Nephron (organoid): Measurements from ENCODE around the gene CCNY.

Experiments used
- H3K27ac Mint-ChIP-seq, 3 experiments: 2 replicates each; pipeline ENCODE4 v1.8.0; 2020; ENCODE audit warnings: mixed read lengths in 3 of 3, mild to moderate bottlenecking in 2 of 3, moderate library complexity in 1 of 3
- H3K27me3 Mint-ChIP-seq: 2 replicates; pipeline ENCODE4 v1.8.0; 2021; ENCODE audit warnings: low read depth, mild to moderate bottlenecking, moderate library complexity, mixed read lengths
- H3K36me3 Mint-ChIP-seq: 2 replicates; pipeline ENCODE4 v1.8.0; 2020; ENCODE audit warnings: low read depth, mixed read lengths
- H3K4me1 Mint-ChIP-seq: 2 replicates; pipeline ENCODE4 v1.8.0; 2020; ENCODE audit warnings: mixed read lengths
- H3K4me3 Mint-ChIP-seq, 3 experiments: 2 replicates each; pipeline ENCODE4 v1.8.0; 2020; ENCODE audit warnings: mild to moderate bottlenecking in 3 of 3, mixed read lengths in 3 of 3, moderate library complexity in 2 of 3
- H3K9me3 Mint-ChIP-seq: 2 replicates; pipeline ENCODE4 v1.8.0; 2020; ENCODE audit warnings: mixed read lengths
- CTCF ChIP-seq, 3 experiments: fragments of 200-600 bp; sonication (generic); IDR thresholded peaks; one replicate each; pipeline ENCODE4 v1.5.0; 2021; ENCODE audit warnings: antibody characterized with exemption in 3 of 3; ENCODE audit not compliant: unreplicated experiment in 3 of 3

Gene CCNY

GRCh38 chr10:35384265-35384868 is 48.1 kb downstream of the CCNY start:
- peaks cover 12% of the 10 kb centered on the region for H3K36me3 Mint-ChIP-seq
- no peaks in the 10 kb centered on the region for H3K27me3 Mint-ChIP-seq
- no peak for TF ChIP-seq CTCF (IDR thresholded peaks at IDR 0.05; ENCODE audit: unreplicated experiment in 3 of 3)
- H3K27ac Mint-ChIP-seq, result no peak overlapping the region
- H3K4me3 Mint-ChIP-seq, result no peak overlapping the region
- peaks cover 52% of the 10 kb centered on the region for H3K4me1 Mint-ChIP-seq
- no peaks in the 10 kb centered on the region for H3K9me3 Mint-ChIP-seq

GRCh38 chr10:35386594-35387174 is 50.4 kb downstream of the CCNY start:
- peaks cover 17% of the 10 kb centered on the region for H3K36me3 Mint-ChIP-seq
- no peaks in the 10 kb centered on the region for H3K27me3 Mint-ChIP-seq
- H3K27ac Mint-ChIP-seq, result peak overlapping the region; percentile 79 to 85 (median 82)
- H3K9me3 Mint-ChIP-seq, result peaks cover 5% of the 10 kb centered on the region
- H3K4me1 Mint-ChIP-seq, result peaks cover 47% of the 10 kb centered on the region
- H3K4me3 Mint-ChIP-seq, result peak overlapping the region in 1 of 3 experiments; percentile 25
- no peak for TF ChIP-seq CTCF (IDR thresholded peaks at IDR 0.05; ENCODE audit: unreplicated experiment in 3 of 3)

- TF ChIP-seq CTCF (IDR thresholded peaks at IDR 0.05; ENCODE audit: unreplicated experiment in 3 of 3), result no peak
- Mint-ChIP-seq H3K36me3 (peaks cover 19% of the 10 kb centered on the region), H3K4me3 (no peak overlapping the region), H3K4me1 (peaks cover 48% of the 10 kb centered on the region), H3K9me3 (peaks cover 6% of the 10 kb centered on the region), H3K27me3 (no peaks in the 10 kb centered on the region), H3K27ac (peak overlapping the region in 2 of 3 experiments; percentile 79 to 85)
Measured at GRCh38 chr10:35387768-35388167, 51.5 kb downstream of the CCNY start.

GRCh38 chr10:35388197-35388596 is 51.9 kb downstream of the CCNY start:
- peaks cover 19% of the 10 kb centered on the region for H3K36me3 Mint-ChIP-seq
- peaks cover 6% of the 10 kb centered on the region for H3K9me3 Mint-ChIP-seq
- peak overlapping the region in 2 of 3 experiments; percentile 39 to 79 for H3K27ac Mint-ChIP-seq
- no peaks in the 10 kb centered on the region for H3K27me3 Mint-ChIP-seq
- H3K4me1 Mint-ChIP-seq, result peaks cover 53% of the 10 kb centered on the region
- H3K4me3 Mint-ChIP-seq, result no peak overlapping the region
- TF ChIP-seq CTCF (IDR thresholded peaks at IDR 0.05; ENCODE audit: unreplicated experiment in 3 of 3), result no peak

- H3K9me3 Mint-ChIP-seq, result peaks cover 6% of the 10 kb centered on the region
- TF ChIP-seq CTCF (IDR thresholded peaks at IDR 0.05; ENCODE audit: unreplicated experiment in 3 of 3), result no peak
Measured at GRCh38 chr10:35388682-35389081, 52.4 kb downstream of the CCNY start.

More at GRCh38 chr10:35388682-35389081, 52.4 kb downstream of the CCNY start:
- Mint-ChIP-seq H3K27ac (no peak overlapping the region), H3K4me3 (no peak overlapping the region), H3K36me3 (peaks cover 19% of the 10 kb centered on the region), H3K27me3 (no peaks in the 10 kb centered on the region), H3K4me1 (peaks cover 58% of the 10 kb centered on the region)
